GM21381 (cell line): Measurements from ENCODE around the gene CENPS.
"Not testable (repeated sequence)": the region's sequence is repeated elsewhere in the genome, so short reads cannot be mapped to it uniquely, and the experiment has no call there.

Experiments
- ATAC-seq: cut with Tn5 transposase; IDR thresholded peaks from one replicate; pipeline ENCODE4 v1.9.1; 2021; ENCODE audit warnings: mild to moderate bottlenecking, moderate library complexity; ENCODE audit not compliant: unreplicated experiment

Gene CENPS

DNA sequence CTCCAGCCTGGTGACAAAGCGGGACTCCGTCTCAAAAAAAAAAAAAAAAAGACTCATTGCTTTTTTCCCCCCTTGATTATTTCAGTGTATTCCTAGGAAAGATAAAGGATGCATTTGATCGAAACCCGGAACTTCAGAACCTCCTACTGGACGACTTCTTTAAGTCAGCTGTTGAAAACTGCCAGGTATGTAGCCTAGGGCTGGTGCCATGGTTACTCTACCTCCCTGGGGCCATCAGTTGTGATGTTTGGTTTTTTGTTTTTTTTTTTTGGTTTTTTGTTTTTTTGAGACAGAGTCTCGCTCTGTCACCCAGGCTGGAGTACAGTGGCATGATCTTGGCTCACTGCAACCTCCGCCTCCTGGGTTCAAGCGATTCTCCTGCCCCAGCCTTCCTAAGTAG is 11.5 kb upstream of the CENPS start:
- not testable (repeated sequence) for ATAC-seq

DNA sequence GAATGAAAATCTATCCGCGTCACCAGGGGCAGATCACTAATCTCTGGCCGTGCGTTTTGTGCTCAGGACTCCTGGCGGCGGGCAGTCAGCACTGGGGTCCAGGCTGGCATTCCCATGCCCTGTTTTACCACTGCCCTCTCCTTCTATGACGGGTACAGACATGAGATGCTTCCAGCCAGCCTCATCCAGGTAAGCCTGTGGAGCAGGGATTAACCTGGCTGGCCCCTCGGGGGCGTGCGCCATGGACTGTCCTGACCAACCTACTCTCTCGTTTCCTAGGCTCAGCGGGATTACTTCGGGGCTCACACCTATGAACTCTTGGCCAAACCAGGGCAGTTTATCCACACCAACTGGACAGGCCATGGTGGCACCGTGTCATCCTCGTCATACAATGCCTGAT is 10.9 kb upstream of the CENPS start:
- no peak for ATAC-seq

DNA sequence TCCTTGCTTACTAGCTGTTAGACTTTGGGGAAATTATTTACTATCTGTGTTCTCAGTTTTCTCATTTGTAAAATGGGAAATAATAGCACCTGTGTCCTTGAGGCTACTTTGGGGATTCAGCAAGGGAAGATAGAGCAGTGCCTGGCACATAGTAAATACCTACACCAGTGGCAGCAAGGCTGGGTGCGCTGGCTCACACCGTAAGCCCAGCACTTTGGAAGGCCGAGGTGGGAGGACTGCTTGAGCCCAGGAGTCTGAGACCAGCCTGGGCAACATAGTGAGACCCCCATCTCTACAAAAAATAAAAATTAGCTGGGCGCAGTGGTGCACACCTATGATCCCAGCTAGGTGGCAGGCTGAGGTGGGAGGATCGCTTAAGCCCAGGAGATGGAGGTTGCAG is 8.6 kb upstream of the CENPS start:
- ATAC-seq: no peak

DNA sequence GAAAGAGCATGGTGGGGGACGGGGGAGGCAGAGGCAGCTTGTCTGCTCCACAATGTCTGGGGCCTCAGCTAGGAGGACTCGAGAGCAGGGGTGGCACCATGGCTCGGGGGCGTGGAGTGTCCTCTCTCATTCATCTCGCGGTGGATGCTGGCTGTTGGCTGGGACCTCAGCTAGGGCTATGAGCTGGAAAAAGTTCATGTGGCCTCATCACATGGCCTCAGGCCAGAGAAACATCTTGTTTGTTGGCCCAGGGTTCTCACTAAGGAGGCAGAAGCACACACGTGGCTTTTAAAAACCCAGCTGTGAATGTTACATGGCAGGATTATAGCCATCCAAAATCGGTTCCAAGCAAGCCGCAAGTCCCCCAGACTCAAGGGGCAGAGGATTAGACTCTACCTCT is 6.2 kb upstream of the CENPS start:
- ATAC-seq: no peak

DNA sequence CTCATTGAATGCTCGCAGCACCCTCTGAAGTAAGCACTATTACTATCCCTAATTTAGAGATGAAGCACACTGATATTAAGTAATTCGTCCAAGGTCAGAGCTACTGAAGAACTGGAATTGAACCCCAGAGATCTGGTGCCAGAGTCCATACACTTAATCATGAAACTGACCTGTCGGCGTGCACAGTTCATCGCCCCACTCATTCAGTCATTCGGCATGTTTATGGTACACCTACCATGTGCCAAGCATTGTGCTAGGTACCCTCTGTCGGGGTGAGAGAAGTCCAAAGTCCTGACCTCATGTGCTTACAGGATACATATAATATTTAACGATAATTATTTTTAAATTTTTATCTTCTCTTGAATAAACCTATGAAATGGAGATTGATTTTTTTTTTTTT is 5.6 kb upstream of the CENPS start:
- no peak for ATAC-seq

DNA sequence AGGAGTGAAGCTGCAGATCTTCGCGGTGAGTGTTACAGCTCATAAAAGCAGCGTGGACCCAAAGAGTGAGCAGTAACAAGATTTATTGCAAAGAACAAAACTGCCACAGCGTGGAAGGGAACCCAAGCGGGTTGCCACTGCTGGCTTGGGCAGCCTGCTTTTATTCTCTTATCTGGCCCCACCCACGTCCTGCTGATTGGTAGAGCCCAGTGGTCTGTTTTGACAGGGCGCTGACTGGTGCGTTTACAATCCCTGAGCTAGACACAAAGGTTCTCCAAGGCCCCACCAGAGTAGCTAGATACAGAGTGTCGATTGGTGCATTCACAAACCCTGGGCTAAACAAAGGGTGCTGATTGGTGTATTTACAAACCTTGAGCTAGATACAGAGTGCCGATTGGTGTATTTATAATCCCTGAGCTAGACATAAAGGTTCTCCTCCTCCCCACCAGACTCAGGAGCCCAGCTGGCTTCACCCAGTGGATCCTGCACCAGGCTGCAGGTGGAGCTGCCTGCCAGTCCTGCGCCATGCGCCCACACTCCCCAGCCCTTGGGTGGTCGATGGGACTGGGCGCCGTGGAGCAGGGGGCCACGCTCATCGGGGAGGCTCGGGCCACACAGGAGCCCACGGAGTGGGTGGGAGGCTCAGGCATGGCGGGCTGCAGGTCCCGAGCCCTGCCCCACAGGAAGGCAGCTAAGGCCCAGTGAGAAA is 4.3 kb upstream of the CENPS start:
- not testable (repeated sequence) for ATAC-seq

DNA sequence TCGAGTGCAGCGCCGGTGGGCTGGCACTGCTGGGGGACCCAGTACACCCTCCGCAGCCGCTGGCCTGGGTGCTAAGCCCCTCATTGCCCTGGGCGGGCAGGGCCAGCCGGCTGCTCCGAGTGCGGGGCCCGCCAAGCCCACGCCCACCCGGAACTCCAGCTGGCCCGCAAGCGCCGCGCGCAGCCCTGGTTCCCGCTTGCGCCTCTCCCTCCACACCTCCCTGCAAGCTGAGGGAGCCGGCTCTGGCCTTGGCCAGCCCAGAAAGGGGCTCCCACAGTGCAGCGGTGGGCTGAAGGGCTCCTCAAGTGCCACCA is 3.7 kb upstream of the CENPS start:
- ATAC-seq: not testable (repeated sequence)

DNA sequence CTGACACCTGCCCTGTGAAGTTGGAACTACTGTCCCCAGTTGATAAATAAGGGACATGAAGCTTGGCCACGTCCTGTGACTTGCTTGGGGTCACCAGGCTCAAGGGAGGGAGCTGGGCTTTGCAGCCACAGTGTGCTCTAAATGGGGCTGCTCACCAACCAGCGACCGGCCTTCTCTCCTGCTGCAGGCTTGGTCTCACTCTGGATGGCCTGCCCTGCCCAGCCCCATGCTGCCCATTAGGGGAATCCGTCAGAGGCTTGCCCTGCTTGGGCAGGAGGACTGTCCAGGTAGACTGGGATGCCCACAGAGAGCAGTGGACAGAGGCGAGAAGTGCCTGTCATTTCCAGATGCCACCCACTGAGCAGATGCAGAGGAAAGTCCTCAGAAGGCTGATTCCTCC is 1.2 kb upstream of the CENPS start:
- no peak for ATAC-seq

DNA sequence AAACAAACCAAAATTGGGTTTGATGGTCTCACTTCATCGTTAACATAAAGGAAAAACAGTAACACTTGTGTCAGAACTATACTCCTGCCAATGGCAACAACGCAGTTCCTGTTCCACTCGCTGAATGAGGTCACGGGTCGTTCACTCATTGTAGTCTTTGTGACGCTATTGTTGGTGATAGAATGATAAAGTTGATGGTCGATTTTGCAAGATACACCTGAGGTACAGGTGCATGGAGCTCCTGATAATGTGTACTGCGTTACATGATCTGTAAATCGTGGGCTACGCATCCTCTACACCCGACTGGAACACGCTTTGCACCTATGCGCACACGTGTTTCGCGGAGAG is 391 bp upstream of the CENPS start:
- peak; percentile 20 for ATAC-seq

DNA sequence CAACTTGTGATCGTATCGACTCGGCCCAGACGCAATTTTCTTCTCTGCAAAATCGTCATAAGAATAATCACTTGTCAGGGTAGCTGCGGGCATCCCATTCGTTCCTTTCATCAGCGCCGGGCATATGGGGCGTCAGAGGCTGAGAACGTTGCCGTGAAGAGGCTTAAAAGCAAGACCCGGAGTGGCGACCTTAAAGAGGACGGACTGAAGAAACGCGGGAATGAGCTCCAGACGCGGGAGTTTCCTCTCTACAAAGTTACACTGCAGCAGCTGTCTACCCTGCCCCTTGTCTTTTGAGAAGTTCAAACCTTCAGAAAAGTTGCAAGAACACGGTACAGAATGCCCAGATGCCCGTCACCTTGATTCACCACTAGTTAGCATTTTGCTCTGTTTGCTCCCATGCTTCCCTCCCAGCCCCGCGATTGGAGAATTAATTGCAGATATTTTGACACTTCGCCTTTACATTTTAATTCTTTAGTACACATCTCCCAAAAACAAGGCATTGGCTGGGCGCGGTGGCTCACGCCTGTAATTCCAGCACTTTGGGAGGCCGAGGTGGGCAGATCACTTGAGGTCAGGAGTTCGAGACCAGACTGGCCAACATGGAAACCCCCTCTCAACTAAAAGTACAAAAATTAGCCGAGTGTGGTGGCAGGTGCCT is 967 bp downstream of the CENPS start:
- no peak for ATAC-seq

DNA sequence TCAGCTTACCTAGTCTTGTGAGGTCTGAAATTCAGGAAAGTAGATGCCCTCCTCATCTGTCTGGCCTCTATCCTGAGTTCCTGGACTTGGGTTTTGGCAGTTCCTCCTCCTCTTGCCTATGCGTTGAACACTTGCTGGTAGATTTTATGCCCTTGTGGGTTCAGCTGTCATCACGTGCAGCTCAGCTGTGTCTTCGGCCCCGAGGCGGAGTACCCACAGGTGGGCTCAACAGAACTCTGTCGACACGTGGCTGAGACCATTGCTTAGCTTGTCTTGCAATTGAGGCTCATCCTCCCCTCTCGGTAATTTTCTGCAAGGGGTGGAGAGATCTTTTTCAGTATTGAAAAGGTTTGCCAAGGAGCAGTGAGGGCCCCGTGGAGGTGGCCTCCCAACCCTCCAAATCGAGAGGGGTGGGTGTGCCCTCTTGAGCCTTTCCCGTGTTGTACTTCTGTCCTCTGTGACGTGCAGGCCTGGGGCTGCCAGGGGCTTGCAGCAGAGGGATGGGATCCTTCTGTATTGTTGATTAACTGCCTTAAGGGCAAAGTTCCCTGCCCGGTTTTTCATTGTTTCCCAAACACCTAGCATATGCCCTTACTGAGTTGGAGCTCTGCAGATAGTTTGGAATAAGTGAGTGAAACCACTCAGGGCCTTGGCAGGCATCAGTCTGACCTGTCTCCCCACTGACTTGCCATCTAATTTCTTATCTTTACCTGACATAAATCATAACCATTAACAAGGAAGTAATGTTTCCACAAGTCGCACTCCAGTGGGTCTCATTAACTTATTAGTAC is 2.9 kb downstream of the CENPS start:
- no peak for ATAC-seq

DNA sequence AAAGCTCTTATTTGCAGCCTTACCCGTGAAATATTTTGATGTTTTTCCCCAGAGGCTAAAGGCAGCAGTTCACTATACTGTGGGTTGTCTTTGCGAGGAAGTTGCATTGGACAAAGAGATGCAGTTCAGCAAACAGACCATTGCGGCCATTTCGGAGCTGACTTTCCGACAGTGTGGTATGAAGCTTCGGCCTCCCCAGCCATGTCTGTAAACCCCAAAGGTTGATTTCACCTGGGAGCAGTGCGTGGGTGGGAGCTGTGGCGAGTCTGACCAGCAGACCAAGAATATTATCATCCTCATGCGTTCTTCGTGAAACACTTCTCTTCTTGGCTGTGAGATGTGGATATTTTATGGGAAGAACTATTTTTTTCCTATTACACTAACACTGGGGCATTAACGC is 3.6 kb downstream of the CENPS start:
- ATAC-seq: no peak

DNA sequence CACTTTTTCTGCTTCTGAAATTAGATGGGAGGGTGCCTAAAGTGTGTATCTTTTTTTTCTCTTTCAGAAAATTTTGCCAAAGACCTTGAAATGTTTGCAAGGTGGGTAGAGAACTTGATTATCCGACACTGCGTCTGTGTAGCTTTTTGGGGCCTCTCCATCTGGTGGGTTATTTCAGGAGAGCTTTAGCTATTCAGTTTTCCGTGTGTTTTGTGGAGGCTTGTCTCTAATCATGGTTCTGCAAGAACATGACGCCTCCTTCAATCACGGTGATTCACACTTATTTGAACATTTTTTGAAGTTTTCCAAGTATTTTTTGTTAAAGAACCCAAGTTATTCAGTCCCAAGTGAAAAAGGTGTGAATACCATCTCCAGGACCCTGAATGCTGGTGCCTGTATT is 4.4 kb downstream of the CENPS start:
- ATAC-seq: no peak

DNA sequence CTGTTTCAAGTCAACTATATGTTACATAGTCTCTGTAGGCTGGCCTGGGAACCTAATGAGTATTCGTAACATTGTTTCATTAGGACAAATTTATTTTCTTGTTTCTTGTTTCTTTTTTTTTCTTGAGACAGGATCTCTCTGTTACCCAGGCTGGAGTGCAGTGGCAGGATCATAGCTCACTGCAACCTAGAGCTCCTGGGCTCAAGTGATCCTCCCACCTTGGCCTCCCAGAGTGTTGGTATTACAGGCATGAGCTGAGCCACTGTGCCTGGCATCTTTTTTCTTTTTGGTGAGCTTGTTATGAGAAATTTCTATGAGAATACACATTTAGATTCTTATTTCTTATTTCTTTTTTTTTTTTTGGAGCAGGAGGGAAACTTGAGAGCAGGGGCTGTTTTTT is 6.8 kb downstream of the CENPS start:
- ATAC-seq: no peak

DNA sequence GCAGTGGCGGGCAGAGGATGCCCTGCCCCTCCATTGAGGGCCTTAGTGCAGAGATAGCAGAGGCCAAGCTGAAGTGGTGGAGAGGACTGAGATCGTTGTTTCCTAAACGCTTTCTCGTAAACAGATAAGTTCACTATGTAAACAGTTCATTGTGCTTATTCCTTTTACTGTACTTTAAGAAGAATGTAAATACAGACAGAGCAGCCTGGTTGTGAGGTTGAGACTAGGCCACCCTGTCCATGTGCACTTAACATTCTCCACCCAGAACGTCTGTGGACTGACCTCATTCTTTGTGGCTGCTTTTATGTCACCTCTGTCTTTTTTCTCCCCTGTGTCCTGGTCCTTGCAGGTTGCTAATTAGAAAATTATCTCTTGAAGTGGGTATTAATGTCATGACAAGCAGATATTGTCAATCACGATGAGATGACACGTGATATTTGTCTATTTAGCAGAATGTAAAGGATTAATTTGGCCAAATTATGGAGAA is 8.5 kb downstream of the CENPS start:
- no peak for ATAC-seq

DNA sequence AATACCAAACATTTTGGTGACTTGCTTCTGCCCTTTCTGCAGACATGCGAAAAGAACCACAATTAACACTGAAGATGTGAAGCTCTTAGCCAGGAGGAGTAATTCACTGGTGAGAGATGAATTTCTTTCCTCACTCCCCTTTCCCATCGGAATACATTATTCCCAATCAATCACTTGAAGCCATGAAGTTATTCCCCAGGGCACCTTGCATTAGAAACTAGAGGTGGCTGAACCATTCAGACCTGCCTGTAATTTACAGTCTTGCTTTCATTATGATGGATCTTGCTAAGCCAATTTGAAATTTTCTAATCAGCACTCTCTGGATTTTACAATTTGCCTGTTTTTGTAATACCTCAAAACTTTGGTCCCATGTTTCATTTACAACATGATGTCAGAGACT is 10.1 kb downstream of the CENPS start:
- no peak for ATAC-seq

DNA sequence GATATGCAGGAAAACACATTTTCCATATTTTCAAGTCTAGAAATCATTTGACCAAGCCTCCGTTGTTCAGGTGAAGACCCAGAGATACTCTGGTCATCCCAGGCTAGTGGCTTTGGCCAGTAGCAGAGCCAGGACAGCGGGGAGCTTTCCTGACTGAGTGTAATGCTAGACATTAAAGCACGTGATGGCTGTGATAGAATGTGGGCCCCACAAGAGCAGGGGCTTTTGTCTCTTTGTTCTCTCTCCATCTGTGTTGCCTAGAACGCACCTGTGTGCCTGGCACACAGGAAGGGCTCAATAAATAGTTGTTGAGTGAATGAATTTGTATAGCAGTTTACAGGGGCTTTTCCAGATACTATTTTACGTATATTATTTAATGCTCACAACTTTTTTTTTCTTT is 10.6 kb downstream of the CENPS start:
- ATAC-seq: no peak

DNA sequence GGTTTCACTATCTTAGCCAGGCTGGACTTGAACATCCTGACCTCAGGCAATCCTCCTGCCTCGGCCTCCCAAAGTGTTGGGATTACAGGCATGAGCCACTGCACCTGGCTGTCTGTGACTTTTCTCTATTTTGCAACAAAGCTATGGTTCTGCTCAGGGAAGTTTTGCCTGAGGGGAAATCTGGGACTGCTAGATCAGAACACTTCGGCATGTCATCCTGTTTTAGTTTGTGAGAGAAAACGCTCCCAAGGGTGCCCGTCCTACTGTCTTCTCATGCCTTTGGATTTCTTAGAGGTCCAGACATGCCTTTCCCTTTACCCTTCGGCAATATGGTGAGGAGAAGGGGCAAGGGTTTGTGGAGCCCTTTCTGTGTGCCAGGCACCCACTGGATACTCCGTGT is 14.0 kb downstream of the CENPS start:
- no peak for ATAC-seq

DNA sequence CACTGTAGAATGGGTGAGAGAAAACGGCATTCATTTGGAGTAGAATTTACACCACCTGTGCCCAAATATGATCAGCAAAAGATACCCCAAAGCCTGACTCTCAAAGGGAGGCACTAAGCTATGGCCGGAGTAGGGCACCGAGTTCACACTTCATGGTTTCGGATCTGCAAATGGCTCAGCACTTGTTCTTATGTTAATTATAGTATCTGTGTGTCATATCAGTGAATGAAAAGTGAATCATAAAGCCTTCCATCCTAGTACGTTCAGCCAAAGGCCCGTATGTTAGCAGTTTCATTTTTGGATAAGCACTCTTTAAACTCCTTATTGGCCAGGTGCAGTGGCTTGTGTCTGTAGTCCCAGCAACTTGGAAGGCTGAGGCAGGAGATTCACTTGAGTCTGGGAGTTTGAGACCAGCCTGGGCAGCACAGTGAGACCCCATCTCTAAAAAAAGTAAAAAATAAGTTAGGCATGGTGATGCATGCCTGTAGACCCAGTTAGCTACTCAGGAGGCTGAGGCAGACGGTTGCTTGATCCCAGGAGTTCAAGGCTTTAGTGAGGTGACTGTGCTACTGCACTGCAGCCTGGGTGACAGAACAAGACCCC is 14.7 kb downstream of the CENPS start:
- ATAC-seq: no peak

DNA sequence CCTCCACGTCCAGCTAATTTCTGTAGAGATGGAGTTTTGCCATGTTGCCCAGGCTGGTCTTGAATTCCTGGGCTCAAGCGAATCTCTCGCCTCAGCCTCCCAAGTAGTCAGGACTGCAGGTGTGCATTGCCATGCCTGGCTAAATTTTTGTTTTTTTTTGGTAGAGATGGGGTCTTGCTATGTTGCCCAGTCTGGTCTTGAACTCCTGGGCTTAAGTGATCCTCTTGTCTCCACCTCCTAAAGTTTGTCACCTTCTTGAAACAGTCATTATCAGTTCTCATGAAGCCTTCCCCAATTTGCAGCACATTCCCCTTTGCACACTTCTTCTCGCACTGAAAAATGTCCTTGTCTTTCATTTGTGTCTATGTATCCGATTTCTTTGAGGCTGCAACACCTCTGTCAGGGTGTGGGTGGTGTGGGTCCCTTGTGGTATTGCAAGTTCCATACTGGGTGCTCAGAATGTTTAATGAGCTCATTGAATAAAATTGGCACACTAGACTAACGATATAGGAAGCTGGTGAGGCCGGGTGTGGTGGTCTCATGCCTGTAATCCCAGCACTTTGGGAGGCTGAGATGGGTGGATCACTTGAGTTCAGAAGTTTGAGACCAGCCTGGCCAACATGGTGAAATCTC is 16.7 kb downstream of the CENPS start:
- ATAC-seq: no peak

DNA sequence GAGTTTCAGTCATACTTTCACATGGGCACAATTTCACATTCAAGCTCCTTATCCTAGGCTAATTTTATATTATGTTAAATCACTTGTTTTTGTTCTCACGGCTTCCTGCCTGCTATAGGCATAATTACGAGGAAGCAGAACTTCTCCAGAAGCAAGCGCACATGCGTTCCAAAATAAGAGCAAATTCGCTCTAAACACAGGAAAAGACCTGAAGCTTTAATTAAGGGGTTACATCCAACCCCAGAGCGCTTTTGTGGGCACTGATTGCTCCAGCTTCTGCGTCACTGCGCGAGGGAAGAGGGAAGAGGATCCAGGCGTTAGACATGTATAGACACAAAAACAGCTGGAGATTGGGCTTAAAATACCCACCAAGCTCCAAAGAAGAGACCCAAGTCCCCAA is 19.5 kb downstream of the CENPS start, which contains the start of gene CORT:
CORT (plus strand) TSS at position 281 of the 400 bp plus-strand sequence. CDS start 193 bp downstream, outside the sequence.
- no peak for ATAC-seq
